Colonic mucosa (tissue), 4 donors: ENCODE data around the gene FRY. TPM values are rescaled to one million over a fixed set of nuclear protein-coding genes. Genes with fewer than 3 reads are reported as not detected.

Experiments
- DNase-seq: peaks from one replicate; pipeline ENCODE4 v3.0.0-alpha.2; 2020
- H3K27ac ChIP-seq: fragments of 200-600 bp; one replicate; pipeline ENCODE4 v1.8.0; 2021
- H3K27me3 ChIP-seq: fragments of 200-600 bp; one replicate; pipeline ENCODE4 v1.8.0; 2021
- H3K36me3 ChIP-seq: fragments of 200-600 bp; one replicate; pipeline ENCODE4 v1.8.0; 2021
- H3K4me1 ChIP-seq: fragments of 200-600 bp; one replicate; pipeline ENCODE4 v1.8.0; 2021; ENCODE audit warnings: mild to moderate bottlenecking
- H3K4me3 ChIP-seq: fragments of 200-600 bp; one replicate; pipeline ENCODE4 v1.8.0; 2021
- H3K9ac ChIP-seq, 2 donors: one replicate each; pipeline ENCODE4 v1.7.0; 2013; ENCODE audit warnings: control low read depth in 2 of 2, low read depth in 2 of 2, low read length in 2 of 2
- H3K9me3 ChIP-seq: fragments of 200-600 bp; one replicate; pipeline ENCODE4 v1.8.0; 2021
- intact Hi-C: fragments of 100-400 bp; cut with DNase I; formaldehyde crosslinking; loops from one replicate; pipeline ENCODE4 v1.14.1; 2022
- total RNA-seq, 2 donors: library from RNA; stranded (reverse); fragmentation: NEBNext Ultra II Directional in 1 of 2; extraction: Animal tissue kit (Norgen Biotek cat#: 25700) in 1 of 2; gene quantifications; one replicate each; pipeline ENCODE4 v1.2.1, GENCODE V29; 2021
- TF ChIP-seq, protein P1 (sequence below): fragments of 200-600 bp; IDR thresholded peaks from one replicate; pipeline ENCODE4 v1.8.0; 2022; ENCODE audit warnings: antibody characterized with exemption, mild to moderate bottlenecking
- donor health status: healthy.
- donor health status: DM: no; HTN: no; CAD: no.
- donor health status: DM: no; HTN: no; CAD: no.

Gene FRY
- total RNA-seq, 2 donors from 2014 or later = 7.0 to 19.9 TPM

DNA sequence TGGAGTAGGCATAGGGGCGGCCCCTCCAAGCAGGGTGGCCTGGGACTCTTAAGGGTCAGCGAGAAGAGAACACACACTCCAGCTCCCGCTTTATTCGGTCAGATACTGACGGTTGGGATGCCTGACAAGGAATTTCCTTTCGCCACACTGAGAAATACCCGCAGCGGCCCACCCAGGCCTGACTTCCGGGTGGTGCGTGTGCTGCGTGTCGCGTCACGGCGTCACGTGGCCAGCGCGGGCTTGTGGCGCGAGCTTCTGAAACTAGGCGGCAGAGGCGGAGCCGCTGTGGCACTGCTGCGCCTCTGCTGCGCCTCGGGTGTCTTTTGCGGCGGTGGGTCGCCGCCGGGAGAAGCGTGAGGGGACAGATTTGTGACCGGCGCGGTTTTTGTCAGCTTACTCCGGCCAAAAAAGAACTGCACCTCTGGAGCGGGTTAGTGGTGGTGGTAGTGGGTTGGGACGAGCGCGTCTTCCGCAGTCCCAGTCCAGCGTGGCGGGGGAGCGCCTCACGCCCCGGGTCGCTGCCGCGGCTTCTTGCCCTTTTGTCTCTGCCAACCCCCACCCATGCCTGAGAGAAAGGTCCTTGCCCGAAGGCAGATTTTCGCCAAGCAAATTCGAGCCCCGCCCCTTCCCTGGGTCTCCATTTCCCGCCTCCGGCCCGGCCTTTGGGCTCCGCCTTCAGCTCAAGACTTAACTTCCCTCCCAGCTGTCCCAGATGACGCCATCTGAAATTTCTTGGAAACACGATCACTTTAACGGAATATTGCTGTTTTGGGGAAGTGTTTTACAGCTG, 283.9 kb downstream of the FRY start, which contains the start of the genes BRCA2 and ZAR1L:
Gene BRCA2, plus strand, starts transcription at position 271 of the 790 bp plus-strand sequence. CDS start 953 bp downstream, outside the sequence.
Gene ZAR1L, minus strand, starts transcription at position 126 of the 790 bp plus-strand sequence. CDS start 3,438 bp downstream, outside the sequence.
- intact Hi-C loops = no loop called here
- H3K36me3 ChIP-seq = no peaks in the 10 kb centered on the region
- peak within 1 kb of the TSS; percentile 80 for H3K27ac ChIP-seq
- TF ChIP-seq, protein P1, sequence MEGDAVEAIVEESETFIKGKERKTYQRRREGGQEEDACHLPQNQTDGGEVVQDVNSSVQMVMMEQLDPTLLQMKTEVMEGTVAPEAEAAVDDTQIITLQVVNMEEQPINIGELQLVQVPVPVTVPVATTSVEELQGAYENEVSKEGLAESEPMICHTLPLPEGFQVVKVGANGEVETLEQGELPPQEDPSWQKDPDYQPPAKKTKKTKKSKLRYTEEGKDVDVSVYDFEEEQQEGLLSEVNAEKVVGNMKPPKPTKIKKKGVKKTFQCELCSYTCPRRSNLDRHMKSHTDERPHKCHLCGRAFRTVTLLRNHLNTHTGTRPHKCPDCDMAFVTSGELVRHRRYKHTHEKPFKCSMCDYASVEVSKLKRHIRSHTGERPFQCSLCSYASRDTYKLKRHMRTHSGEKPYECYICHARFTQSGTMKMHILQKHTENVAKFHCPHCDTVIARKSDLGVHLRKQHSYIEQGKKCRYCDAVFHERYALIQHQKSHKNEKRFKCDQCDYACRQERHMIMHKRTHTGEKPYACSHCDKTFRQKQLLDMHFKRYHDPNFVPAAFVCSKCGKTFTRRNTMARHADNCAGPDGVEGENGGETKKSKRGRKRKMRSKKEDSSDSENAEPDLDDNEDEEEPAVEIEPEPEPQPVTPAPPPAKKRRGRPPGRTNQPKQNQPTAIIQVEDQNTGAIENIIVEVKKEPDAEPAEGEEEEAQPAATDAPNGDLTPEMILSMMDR = no peak
- H3K4me1 ChIP-seq = no peaks in the 10 kb centered on the region
- H3K9ac ChIP-seq = peak within 1 kb of the TSS; percentile 89 to 90
- H3K4me3 ChIP-seq = peak within 1 kb of the TSS; percentile 80
- H3K9me3 ChIP-seq = no peaks in the 10 kb centered on the region
- peak; percentile 87 for DNase-seq
- no peaks in the 10 kb centered on the region for H3K27me3 ChIP-seq

DNA sequence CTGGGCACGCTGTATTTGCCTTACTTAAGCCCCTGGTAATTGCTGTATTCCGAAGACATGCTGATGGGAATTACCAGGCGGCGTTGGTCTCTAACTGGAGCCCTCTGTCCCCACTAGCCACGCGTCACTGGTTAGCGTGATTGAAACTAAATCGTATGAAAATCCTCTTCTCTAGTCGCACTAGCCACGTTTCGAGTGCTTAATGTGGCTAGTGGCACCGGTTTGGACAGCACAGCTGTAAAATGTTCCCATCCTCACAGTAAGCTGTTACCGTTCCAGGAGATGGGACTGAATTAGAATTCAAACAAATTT, 284.4 kb downstream of the FRY start:
- Histone ChIP-seq H3K4me3 (peak overlapping the region; percentile 80), H3K36me3 (no peaks in the 10 kb centered on the region), H3K9me3 (no peaks in the 10 kb centered on the region), H3K27ac (peak overlapping the region; percentile 80), H3K9ac (peak overlapping the region; percentile 89 to 90), H3K4me1 (no peaks in the 10 kb centered on the region), H3K27me3 (no peaks in the 10 kb centered on the region)
- TF ChIP-seq, protein P1 = no peak
- intact Hi-C loops = no loop called here
- no peak for DNase-seq

DNA sequence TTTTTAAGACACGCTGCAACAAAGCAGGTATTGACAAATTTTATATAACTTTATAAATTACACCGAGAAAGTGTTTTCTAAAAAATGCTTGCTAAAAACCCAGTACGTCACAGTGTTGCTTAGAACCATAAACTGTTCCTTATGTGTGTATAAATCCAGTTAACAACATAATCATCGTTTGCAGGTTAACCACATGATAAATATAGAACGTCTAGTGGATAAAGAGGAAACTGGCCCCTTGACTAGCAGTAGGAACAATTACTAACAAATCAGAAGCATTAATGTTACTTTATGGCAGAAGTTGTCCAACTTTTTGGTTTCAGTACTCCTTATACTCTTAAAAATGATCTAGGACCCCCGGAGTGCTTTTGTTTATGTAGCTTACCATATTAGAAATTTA, 284.9 kb downstream of the FRY start:
- Histone ChIP-seq H3K4me1 (no peaks in the 10 kb centered on the region), H3K9me3 (no peaks in the 10 kb centered on the region), H3K27ac (peak overlapping the region; percentile 80), H3K27me3 (no peaks in the 10 kb centered on the region), H3K4me3 (peak overlapping the region; percentile 80), H3K9ac (no peak overlapping the region), H3K36me3 (no peaks in the 10 kb centered on the region)
- DNase-seq = no peak
- intact Hi-C loops = no loop called here
- TF ChIP-seq, protein P1 = no peak

DNA sequence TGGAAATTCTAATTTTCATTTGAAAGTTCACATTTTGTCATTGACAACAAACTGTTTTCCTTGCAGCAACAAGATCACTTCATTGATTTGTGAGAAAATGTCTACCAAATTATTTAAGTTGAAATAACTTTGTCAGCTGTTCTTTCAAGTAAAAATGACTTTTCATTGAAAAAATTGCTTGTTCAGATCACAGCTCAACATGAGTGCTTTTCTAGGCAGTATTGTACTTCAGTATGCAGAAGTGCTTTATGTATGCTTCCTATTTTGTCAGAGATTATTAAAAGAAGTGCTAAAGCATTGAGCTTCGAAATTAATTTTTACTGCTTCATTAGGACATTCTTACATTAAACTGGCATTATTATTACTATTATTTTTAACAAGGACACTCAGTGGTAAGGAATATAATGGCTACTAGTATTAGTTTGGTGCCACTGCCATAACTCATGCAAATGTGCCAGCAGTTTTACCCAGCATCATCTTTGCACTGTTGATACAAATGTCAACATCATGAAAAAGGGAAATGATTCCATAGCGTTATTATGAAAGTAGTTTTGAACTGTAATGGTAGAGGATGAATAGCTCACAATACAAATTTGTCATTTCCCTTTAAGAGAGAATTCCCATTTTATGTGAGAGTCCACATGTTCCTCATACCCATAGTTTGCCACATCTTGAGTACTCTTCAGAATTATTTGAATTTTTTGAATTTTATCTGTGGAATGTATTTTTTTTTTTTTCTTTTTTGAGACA, 286.3 kb downstream of the FRY start:
- no peak for DNase-seq
- TF ChIP-seq, protein P1 = no peak

DNA sequence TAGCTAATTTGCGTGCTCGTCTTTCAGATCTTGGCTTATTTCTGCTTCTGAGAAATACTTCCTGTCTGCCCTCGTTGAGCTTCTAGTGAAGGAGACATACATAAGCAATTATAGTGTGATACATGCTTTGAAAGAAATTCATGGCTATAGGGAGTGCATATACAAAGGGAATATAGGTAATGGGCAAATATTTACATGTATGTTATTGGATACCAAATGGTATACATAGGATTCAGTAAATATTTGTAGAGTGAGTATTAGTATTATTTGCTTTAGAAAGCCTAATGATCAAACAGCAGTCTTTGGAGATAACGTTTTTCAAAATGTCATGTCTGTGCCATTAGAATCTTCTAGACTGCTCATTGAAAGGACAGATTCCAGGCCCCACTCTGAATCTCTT, 289.0 kb downstream of the FRY start:
- no peaks in the 10 kb centered on the region for H3K36me3 ChIP-seq
- intact Hi-C loops = no loop called here
- TF ChIP-seq, protein P1 = no peak
- no peak overlapping the region for H3K4me3 ChIP-seq
- no peaks in the 10 kb centered on the region for H3K4me1 ChIP-seq
- DNase-seq = no peak
- no peaks in the 10 kb centered on the region for H3K9me3 ChIP-seq
- H3K27ac ChIP-seq = no peak overlapping the region
- no peaks in the 10 kb centered on the region for H3K27me3 ChIP-seq
- no peak overlapping the region for H3K9ac ChIP-seq

More for the DNA sequence above, 286.3 kb downstream of the FRY start:
- intact Hi-C loops = no loop called here
- no peaks in the 10 kb centered on the region for H3K27me3 ChIP-seq
- no peaks in the 10 kb centered on the region for H3K9me3 ChIP-seq
- no peaks in the 10 kb centered on the region for H3K4me1 ChIP-seq
- no peak overlapping the region for H3K9ac ChIP-seq
- no peak overlapping the region for H3K4me3 ChIP-seq
- H3K36me3 ChIP-seq = no peaks in the 10 kb centered on the region
- H3K27ac ChIP-seq = no peak overlapping the region
